Caco-2 (cell line): ENCODE measurements around the gene UBE2E3. TPM values are rescaled to one million over a fixed set of nuclear protein-coding genes. Genes with fewer than 3 reads are reported as not detected.

Source experiments
- BruUV-seq: library from RNA; stranded (reverse); fragments of 400-500 nt; replicated peaks from 2 replicates; lab custom pipeline; 2021; lab: Mats Ljungman, UMichigan
- CTCF ChIA-PET: fragments of 300-600 bp; sonication (Branson Sonifier 250); formaldehyde crosslinking; loops from one replicate; lab custom pipeline; 2022; ENCODE audit warnings: antibody characterized with exemption; lab: Charles Lee
- POLR2A ChIA-PET: fragments of 300-600 bp; sonication (Branson Sonifier 250); formaldehyde crosslinking; loops from one replicate; lab custom pipeline; 2022; ENCODE audit warnings: antibody characterized with exemption; lab: Charles Lee
- DNase-seq, 2 experiments: peaks; one replicate each; pipeline versions ENCODE4 v3.0.0 to v3.0.0-alpha.2; 2020 to 2022
- H3K27me3 ChIP-seq: replicated peaks from 2 replicates; pipeline ENCODE4 v1.6.0; 2011; ENCODE audit warnings: low read length; ENCODE audit not compliant: control insufficient read depth, insufficient read depth
- H3K36me3 ChIP-seq: 2 replicates; pipeline ENCODE4 v1.5.1; 2011; ENCODE audit warnings: low read length; ENCODE audit not compliant: control insufficient read depth, insufficient read depth
- H3K4me1 ChIP-seq: fragments of 250-450 bp; sonication (Bioruptor Pico); 2 replicates; pipeline ENCODE4 v1.5.1; 2020; ENCODE audit warnings: mild to moderate bottlenecking
- H3K4me3 ChIP-seq: 2 replicates; pipeline ENCODE4 v1.5.1; 2011; ENCODE audit warnings: low read depth, mild to moderate bottlenecking, control low read depth, low read length
- H3K9me3 ChIP-seq: fragments of 250-450 bp; sonication (Bioruptor Pico); 2 replicates; pipeline ENCODE4 v1.5.1; 2020; ENCODE audit warnings: mild to moderate bottlenecking, moderate library complexity
- H3K27ac Mint-ChIP-seq: one replicate; pipeline ENCODE4 v1.8.0; 2022; ENCODE audit warnings: mixed read lengths; ENCODE audit not compliant: unreplicated experiment
- H3K27me3 Mint-ChIP-seq: one replicate; pipeline ENCODE4 v1.8.0; 2022; ENCODE audit warnings: mixed read lengths; ENCODE audit not compliant: insufficient read depth, unreplicated experiment
- H3K36me3 Mint-ChIP-seq: one replicate; pipeline ENCODE4 v1.8.0; 2022; ENCODE audit warnings: mild to moderate bottlenecking, mixed read lengths; ENCODE audit not compliant: insufficient read depth, unreplicated experiment
- H3K4me1 Mint-ChIP-seq: one replicate; pipeline ENCODE4 v1.8.0; 2022; ENCODE audit warnings: low read depth, mixed read lengths; ENCODE audit not compliant: unreplicated experiment
- H3K4me3 Mint-ChIP-seq: one replicate; pipeline ENCODE4 v1.8.0; 2022; ENCODE audit warnings: mild to moderate bottlenecking, moderate library complexity, mixed read lengths; ENCODE audit not compliant: unreplicated experiment
- H3K9me3 Mint-ChIP-seq: one replicate; pipeline ENCODE4 v1.8.0; 2022; ENCODE audit warnings: mixed read lengths; ENCODE audit not compliant: unreplicated experiment
- CTCF ChIP-seq, 2 experiments: fragments of 200-600 bp in 1 of 2; IDR thresholded peaks; 1 replicate in 1 of 2; 2 replicates in 1 of 2; pipeline versions ENCODE4 v1.5.1 to v1.8.0; 2011 to 2022; ENCODE audit warnings: antibody characterized with exemption in 1 of 2, control low read depth in 1 of 2, inconsistent platforms in 1 of 2, low read depth in 1 of 2, low read length in 1 of 2, mild to moderate bottlenecking in 1 of 2, moderate library complexity in 1 of 2; ENCODE audit not compliant: insufficient read depth in 1 of 2, severe bottlenecking in 1 of 2, unreplicated experiment in 1 of 2
- intact Hi-C: fragments of 100-400 bp; cut with micrococcal nuclease; formaldehyde crosslinking; loops from one replicate; pipeline ENCODE4 v1.10.0; 2022; ENCODE audit not compliant: unreplicated experiment
- total RNA-seq: library from RNA; stranded (reverse); gene quantifications from 2 replicates; pipeline ENCODE4 v1.2.3, GENCODE V29; 2022

The UBE2E3 gene
- total RNA-seq, 1 experiment from 2014 or later = 9.0 TPM

GRCh38 chr2:181047829-181048228, 67.4 kb downstream of the UBE2E3 start:
- intact Hi-C loops = no loop called here
- no peaks in the 10 kb centered on the region for H3K36me3 Mint-ChIP-seq
- CTCF ChIA-PET = no interaction called here

GRCh38 chr2:181051861-181052522, 71.6 kb downstream of the UBE2E3 start:
- Mint-ChIP-seq H3K4me1 (no peaks in the 10 kb centered on the region), H3K36me3 (no peaks in the 10 kb centered on the region), H3K27ac (no peak overlapping the region), H3K4me3 (no peak overlapping the region), H3K27me3 (peaks cover 7% of the 10 kb centered on the region), H3K9me3 (no peaks in the 10 kb centered on the region)
- ChIA-PET CTCF (no interaction called here), POLR2A (no interaction called here)
- 0 out of 2 replicates have a peak, but pooled peaks cover 4% of the 10 kb centered on the region for H3K4me1 ChIP-seq
- H3K9me3 ChIP-seq = no peaks in the 10 kb centered on the region
- no peaks in the 10 kb centered on the region for H3K27me3 ChIP-seq
- no peak for DNase-seq
- no peak for TF ChIP-seq CTCF (IDR thresholded peaks at IDR 0.05; ENCODE audit: insufficient read depth in 1 of 2, low read depth in 1 of 2, low read length in 1 of 2, severe bottlenecking in 1 of 2, unreplicated experiment in 1 of 2)
- H3K36me3 ChIP-seq = no peaks in the 10 kb centered on the region
- intact Hi-C loops = no loop called here
- no peak overlapping the region for H3K4me3 ChIP-seq
- BruUV-seq = no TSS peak

More at GRCh38 chr2:181047829-181048228, 67.4 kb downstream of the UBE2E3 start:
- no TSS peak for BruUV-seq
- Histone ChIP-seq H3K4me1 (0 out of 2 replicates have a peak, but pooled peaks cover 4% of the 10 kb centered on the region), H3K9me3 (no peaks in the 10 kb centered on the region), H3K36me3 (no peaks in the 10 kb centered on the region), H3K27me3 (no peaks in the 10 kb centered on the region), H3K4me3 (no peak overlapping the region)
- H3K4me3 Mint-ChIP-seq = no peak overlapping the region
- no peak for TF ChIP-seq CTCF (IDR thresholded peaks at IDR 0.05; ENCODE audit: insufficient read depth in 1 of 2, low read depth in 1 of 2, low read length in 1 of 2, severe bottlenecking in 1 of 2, unreplicated experiment in 1 of 2)
- H3K9me3 Mint-ChIP-seq = no peaks in the 10 kb centered on the region
- H3K4me1 Mint-ChIP-seq = no peaks in the 10 kb centered on the region
- H3K27ac Mint-ChIP-seq = no peak overlapping the region
- peaks cover 2% of the 10 kb centered on the region for H3K27me3 Mint-ChIP-seq
- DNase-seq = peak in 1 of 2 experiments; percentile 4
- POLR2A ChIA-PET = no interaction called here

GRCh38 chr2:181052523-181052891, 72.1 kb downstream of the UBE2E3 start:
- Mint-ChIP-seq H3K36me3 (no peaks in the 10 kb centered on the region), H3K4me3 (no peak overlapping the region), H3K27me3 (peaks cover 7% of the 10 kb centered on the region), H3K27ac (no peak overlapping the region), H3K9me3 (no peaks in the 10 kb centered on the region), H3K4me1 (no peaks in the 10 kb centered on the region)
- ChIA-PET CTCF (no interaction called here), POLR2A (no interaction called here)
- no peak for TF ChIP-seq CTCF (IDR thresholded peaks at IDR 0.05; ENCODE audit: insufficient read depth in 1 of 2, low read depth in 1 of 2, low read length in 1 of 2, severe bottlenecking in 1 of 2, unreplicated experiment in 1 of 2)
- BruUV-seq = no TSS peak
- H3K9me3 ChIP-seq = no peaks in the 10 kb centered on the region
- H3K27me3 ChIP-seq = no peaks in the 10 kb centered on the region
- H3K36me3 ChIP-seq = no peaks in the 10 kb centered on the region
- 0 out of 2 replicates have a peak, but pooled peaks cover 4% of the 10 kb centered on the region for H3K4me1 ChIP-seq
- no peak overlapping the region for H3K4me3 ChIP-seq
- no peak for DNase-seq
- intact Hi-C loops = no loop called here
